GM19328 (cell line): ENCODE data around the gene SMIM45.

ENCODE experiments used
- ATAC-seq: cut with Tn5 transposase; IDR thresholded peaks from one replicate; pipeline ENCODE4 v1.9.1; 2021; ENCODE audit warnings: mild to moderate bottlenecking, moderate library complexity; ENCODE audit not compliant: unreplicated experiment

Gene SMIM45

DNA sequence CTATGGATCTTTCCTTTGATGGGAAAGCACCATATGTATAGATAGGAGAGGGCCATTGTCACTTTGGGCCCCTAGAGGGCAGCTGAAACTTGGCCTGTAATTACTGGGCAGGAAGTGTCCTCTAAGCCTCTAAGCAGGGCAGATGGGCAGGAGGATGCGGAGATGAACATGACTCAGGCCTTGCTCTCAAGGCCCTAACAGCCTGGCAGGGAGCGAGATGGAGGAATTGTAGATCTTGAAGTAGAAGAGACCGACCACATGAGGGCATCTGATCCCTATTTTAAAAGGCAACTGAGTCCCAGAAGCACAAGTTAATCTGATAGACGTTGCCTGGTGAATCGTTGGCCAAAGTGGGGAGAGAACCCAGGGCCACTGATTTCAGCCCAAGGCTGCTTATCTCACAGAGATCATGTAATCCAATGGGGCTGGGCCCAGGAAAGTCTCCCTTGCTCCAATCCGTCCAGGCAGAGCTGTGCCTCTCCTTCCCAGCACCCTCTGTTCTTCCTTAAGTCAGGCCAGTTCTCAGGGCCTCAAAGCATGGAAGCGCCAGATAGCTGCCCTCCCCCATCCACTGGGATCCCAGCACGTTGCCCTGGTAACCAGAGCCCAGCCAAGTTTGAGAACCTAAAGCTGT lies 14.8 kb downstream of the SMIM45 start:
- ATAC-seq: no peak

DNA sequence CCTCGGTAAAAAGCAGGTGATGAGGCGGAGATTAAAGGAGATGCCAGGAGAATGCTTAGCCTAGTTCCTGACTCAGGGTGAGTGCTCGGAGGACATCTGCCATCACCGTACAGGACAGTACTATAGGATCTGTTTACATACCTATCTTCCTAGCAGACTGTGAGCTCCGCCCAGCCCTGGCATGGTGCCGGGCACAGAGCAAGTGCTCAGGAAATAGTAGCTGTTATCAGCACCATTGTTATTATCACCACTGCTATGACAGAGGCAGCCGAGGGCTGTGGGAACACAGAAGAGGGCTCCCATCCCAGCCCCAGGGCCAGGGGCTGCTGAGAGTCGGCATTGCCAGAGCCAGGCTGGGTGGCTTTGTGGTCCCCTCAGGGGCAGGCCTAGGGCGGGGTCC lies 16.7 kb downstream of the SMIM45 start:
- no peak for ATAC-seq

- no peak for ATAC-seq
These were observed 17.2 kb downstream of the SMIM45 start, which contains the start of gene SEPTIN3 for GRCh38 chr22:41969110-41969646. SEPTIN3 (plus strand) TSS chr22:41969443; CDS start chr22:41971493, 2,050 bp downstream.

GRCh38 chr22:41970601-41971000 lies 18.7 kb downstream of the SMIM45 start:
- ATAC-seq: no peak

- ATAC-seq: no peak
These were observed 19.5 kb downstream of the SMIM45 start for GRCh38 chr22:41971431-41971830.

DNA sequence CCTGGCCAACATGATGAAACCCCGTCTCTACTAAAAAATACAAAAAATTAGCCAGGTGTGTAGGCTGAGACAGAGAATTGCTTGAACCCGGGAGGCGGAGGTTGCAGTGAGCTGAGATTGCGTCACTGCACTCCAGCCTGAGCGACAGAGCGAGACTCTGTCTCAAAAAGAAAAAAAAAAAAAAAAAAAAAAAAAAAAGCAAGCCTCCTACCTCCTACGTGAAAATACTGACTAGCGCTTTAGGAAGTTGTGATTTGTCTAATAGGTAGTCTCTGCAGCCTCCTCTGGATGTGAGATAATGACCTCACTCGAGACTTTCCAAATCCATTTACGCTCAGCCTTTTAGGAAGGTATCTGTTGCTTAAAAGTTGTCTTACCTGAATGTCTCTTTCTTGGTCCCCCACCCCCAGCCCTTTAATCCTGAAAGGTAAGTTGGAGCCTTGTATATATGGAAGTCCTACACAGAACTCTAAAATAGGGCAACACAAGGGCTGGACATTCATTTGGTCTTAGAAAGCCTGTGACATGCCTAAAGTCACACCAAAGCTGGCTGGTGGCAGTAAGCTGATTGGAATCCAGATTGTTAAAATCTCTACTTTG lies 22.8 kb downstream of the SMIM45 start:
- ATAC-seq: no peak

- ATAC-seq: no peak
These were observed 23.5 kb downstream of the SMIM45 start for GRCh38 chr22:41975299-41976069.

DNA sequence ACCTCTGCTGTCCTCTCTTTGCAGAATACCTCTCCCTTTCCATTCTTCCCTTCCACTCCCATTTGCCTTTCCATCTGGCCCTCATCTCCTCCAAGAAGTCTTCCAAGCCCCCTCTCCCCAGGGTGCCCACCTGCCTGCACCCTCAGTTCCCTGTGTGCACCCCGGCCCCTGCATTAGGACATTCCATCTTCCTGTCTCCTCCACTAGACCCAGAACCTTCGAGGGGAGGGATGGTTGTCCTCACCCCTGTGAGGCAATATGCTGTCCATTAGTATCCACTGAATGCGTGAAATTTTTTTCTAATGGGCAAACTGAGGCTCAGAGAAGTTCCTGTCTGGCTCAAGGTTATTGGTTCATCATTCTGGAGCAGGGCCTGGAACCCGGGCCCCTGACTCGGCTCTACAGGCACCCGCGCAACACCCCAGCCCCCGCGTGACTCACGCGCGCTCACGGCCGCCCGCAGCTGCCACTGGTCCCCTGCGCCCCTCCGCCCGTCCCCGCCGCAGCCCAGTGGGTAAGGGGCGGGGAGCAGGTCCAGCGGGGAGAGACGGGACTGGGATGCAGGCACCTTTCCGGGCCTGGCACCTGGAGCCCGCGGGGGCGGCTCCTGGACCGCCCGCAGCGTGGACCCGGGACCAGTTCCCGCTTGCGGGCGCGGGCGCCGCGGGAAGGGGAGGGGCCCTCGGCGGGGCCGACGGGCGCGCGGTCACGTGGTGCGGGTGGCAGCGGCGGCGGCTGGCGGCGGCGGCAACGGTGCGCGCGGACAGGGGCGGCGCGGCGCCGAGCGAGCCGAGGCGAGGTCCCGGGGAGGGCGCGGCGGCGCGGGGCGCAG lies 24.3 kb downstream of the SMIM45 start:
- no peak for ATAC-seq

DNA sequence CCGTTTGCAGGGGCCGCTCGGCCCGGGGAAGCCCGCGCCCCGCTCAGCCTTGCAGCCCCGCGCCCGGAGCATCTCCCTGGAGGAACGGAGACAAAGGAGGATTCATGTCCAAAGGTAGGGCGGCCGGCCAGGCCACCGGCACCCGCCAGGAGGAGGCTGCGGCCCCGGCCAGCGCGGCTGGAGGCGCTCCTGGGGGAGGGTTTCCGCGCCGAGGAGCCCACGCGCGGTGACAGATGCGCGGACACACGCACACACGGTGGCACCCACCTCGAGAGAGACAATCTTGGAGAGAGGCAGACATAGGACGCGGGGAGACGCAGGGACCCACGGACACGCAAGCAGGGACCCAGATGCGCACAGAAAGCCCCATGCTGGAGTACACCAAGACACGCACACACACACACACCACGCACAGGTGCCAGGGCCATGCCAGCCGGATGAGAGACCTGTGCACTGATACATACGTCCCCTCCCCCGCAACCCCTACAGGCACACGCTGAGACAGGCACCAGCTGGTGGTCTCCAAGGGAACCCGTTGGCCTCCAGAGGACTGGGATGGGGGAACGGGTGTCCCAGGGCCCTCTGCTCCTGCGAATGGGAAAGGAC lies 25.1 kb downstream of the SMIM45 start:
- no peak for ATAC-seq

- ATAC-seq: no peak
These were observed 26.8 kb downstream of the SMIM45 start for GRCh38 chr22:41978732-41979131.

DNA sequence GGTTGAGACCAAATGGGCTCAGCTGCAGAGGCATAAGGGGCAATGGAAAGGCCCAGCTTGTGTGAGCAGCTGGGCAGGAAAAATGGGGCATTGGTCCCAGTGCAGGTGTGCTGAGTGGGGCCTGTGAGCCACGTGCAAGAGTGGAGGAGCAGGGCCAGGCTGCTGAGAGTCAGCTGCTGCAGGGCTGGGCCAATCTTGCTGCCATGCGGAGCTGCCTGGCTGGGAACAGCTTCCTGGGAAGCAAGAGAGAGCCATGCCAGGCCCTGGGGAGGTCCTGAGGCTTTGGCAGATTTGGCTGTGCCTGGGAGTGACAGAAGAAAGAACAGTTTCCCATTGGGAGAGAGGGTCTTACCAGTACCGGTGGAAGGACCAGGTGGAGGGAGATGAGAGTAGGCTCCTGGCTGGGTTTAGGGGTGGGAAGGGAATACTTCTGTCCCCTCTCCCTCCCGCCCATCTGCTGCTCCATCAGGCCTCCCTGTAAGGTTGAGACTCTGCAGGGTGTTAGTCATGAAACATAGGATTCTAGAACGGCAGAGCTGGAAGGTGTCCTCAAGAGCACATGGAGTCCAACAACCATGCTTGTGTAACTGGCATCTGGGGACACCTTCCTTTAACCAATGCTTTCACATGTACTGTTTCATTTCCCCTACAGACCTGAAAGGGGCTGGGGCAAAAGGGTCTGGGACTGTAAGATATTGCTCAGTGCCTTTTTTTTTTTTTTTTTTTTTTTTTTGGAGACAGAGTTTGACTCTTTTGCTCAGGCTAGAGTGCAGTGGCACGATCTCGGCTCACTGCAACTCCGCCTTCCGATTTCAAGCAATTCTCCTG lies 27.7 kb downstream of the SMIM45 start:
- no peak for ATAC-seq

- no peak for ATAC-seq
These were observed 30.9 kb downstream of the SMIM45 start for GRCh38 chr22:41982865-41983264.

- no peak for ATAC-seq
These were observed 31.8 kb downstream of the SMIM45 start for GRCh38 chr22:41983513-41984405.

DNA sequence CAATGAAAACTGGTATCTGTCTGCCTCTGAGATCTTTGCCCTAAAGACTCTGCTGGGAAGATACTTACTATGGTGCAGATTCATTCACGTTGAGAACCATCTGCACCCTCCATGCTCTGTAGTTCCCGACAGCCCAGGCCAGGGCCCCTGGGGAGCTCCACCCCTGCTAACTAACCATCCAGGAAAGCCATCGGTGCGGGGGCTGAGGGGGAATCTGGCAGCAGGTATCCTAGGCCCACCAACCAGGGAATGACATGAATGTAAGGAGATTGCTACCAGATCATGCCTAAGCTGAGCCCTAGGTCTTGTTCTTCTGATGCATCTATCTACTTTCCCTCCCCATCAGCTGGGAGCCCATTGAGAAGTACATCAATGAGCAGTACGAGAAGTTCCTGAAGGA lies 35.3 kb downstream of the SMIM45 start:
- no peak for ATAC-seq

DNA sequence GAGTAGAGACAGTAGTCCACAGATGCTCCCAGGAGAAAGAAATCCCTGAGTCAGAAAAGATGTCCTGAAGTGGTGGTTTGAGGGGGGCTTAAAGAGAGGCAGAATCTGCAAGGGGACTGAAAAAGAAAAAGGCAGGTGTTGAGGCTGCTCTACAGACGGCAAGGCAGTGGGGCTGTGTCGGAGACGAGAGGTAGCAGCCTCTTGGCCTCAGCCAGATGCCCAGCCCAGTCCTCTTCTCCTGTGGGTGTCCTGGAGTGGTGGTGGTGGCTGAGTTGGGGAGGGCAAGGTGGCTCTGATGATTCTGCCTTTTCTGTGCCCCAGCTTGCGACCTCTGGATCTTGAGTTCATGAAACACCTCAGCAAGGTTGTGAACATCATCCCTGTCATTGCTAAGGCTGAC lies 37.3 kb downstream of the SMIM45 start:
- ATAC-seq: no peak

- no peak for ATAC-seq
These were observed 39.2 kb downstream of the SMIM45 start for GRCh38 chr22:41991111-41991510.

DNA sequence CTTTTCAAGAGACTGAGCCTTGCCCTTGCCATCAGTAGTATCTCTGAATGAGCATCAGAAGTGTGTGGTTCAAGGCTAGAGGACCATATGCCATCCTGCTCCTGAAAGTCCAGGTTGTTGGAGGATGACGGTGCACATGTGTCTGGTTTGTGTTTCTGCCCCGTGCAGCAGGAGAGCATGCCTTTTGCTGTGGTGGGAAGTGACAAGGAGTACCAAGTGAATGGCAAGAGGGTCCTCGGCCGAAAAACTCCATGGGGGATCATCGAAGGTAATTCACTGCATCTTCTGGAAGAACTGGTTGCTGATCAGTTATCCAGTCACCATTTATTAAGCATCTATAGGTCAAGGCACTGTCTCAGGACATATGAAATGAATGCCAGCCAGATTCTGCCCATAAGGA lies 40.5 kb downstream of the SMIM45 start:
- ATAC-seq: no peak

DNA sequence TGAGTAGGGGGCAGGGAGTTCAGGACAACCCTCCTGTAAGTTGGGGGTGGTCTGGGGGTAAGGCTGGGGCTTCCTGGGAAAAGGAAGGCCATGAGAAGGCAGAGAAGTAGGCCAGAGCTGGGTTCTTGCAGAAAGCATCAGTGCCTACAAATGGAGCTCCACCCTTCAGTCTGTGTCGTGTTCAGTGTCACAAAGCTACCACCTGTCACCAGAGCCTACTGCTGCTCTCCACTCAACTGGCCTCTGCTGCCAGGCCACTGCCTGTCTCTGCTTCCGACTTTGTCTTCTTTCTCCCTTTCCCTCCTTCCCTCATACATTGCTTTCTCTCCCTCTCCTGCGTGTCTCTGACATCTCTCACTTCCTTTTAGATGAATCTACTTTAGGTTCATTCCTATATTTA lies 43.3 kb downstream of the SMIM45 start:
- ATAC-seq: no peak

DNA sequence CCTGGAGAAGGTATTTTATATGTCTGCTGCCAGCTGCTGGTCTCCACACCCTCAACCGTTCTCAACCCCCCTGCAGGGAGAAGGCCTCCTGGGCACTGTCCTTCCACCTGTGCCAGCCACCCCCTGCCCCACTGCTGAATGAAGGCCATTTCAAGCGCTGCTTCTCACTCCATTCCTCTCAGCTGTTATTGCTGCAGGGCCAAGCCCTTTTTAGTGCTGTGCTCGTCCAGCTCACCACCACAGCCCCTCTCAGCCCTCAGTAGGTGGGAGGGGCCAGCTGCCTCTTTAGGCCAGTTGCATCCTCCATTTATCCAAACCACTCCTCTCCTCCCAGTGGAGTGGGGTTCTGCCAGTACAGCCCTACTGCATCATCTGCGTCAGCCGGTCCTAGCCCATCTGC lies 44.9 kb downstream of the SMIM45 start:
- ATAC-seq: no peak
